HEK293 (cell line): ENCODE data around the gene CCDC92.

Source experiments
- CTCF ChIA-PET: fragments of 350-600 bp; formaldehyde crosslinking; extraction: SDS; loops from one replicate; lab custom pipeline; 2021; ENCODE audit warnings: antibody characterized with exemption; lab: Yijun Ruan, JAX
- POLR2A ChIA-PET: fragments of 300-600 bp; formaldehyde crosslinking; extraction: SDS; loops from one replicate; lab custom pipeline; 2020; ENCODE audit warnings: antibody characterized with exemption, inconsistent platforms; lab: Yijun Ruan, JAX
- H3K27ac ChIP-seq: fragments of 200-500 bp; sonication (Bioruptor generic); 2 replicates; pipeline ENCODE4 v1.5.1; 2014; ENCODE audit warnings: low read depth, low read length, control low read depth, inconsistent platforms; ENCODE audit errors: extremely low read depth
- H3K36me3 ChIP-seq, 2 experiments: fragments of 200-500 bp in 1 of 2; sonication (Bioruptor generic) in 1 of 2; 1 replicate in 1 of 2; 2 replicates in 1 of 2; pipeline ENCODE4 v1.5.1; 2014 to 2017; ENCODE audit warnings: inconsistent platforms in 2 of 2, low read length in 2 of 2; ENCODE audit not compliant: control insufficient read depth in 2 of 2, insufficient read depth in 1 of 2
- H3K4me1 ChIP-seq: fragments of 200-500 bp; sonication (Bioruptor generic); 2 replicates; pipeline ENCODE4 v1.5.1; 2014; ENCODE audit warnings: mild to moderate bottlenecking, low read length, inconsistent platforms; ENCODE audit not compliant: control insufficient read depth, insufficient read depth
- H3K4me3 ChIP-seq: 2 replicates; pipeline ENCODE4 v1.5.1; 2011; ENCODE audit warnings: low read depth, mild to moderate bottlenecking, control low read depth, low read length, moderate library complexity
- H3K9me3 ChIP-seq: fragments of 200-500 bp; sonication (Bioruptor generic); 2 replicates; pipeline ENCODE4 v1.5.1; 2014; ENCODE audit warnings: low read depth, low read length, inconsistent platforms; ENCODE audit not compliant: control insufficient read depth, insufficient read depth
- HOXA7 ChIP-seq: sonication (generic); formaldehyde crosslinking; IDR thresholded peaks from 2 replicates; pipeline ENCODE4 v1.8.1; 2022; ENCODE audit warnings: missing genetic modification reagents, borderline replicate concordance
- IKZF3 ChIP-seq: fragments of 450-650 bp; IDR thresholded peaks from 2 replicates; pipeline ENCODE4 v1.5.0; 2018; ENCODE audit warnings: missing biosample characterization, mild to moderate bottlenecking, missing genetic modification characterization, moderate library complexity
- KLF7 ChIP-seq: fragments of 450-650 bp; formaldehyde crosslinking; IDR thresholded peaks from 2 replicates; pipeline ENCODE4 v1.5.1; 2016; ENCODE audit warnings: missing biosample characterization, missing genetic modification characterization, borderline replicate concordance
- SCRT2 ChIP-seq: fragments of 450-650 bp; formaldehyde crosslinking; IDR thresholded peaks from 2 replicates; pipeline ENCODE4 v1.5.1; 2016; ENCODE audit warnings: missing biosample characterization, missing genetic modification characterization
- ZBTB8A ChIP-seq: fragments of 450-650 bp; formaldehyde crosslinking; IDR thresholded peaks from 2 replicates; pipeline ENCODE4 v1.5.1; 2016; ENCODE audit warnings: missing biosample characterization, missing genetic modification characterization
- ZFP3 ChIP-seq: fragments of 450-650 bp; formaldehyde crosslinking; IDR thresholded peaks from 2 replicates; pipeline ENCODE4 v1.5.1; 2016; ENCODE audit warnings: low read depth, missing biosample characterization, missing genetic modification characterization
- ZNF2 ChIP-seq: fragments of 450-650 bp; formaldehyde crosslinking; IDR thresholded peaks from 2 replicates; pipeline ENCODE4 v1.5.1; 2016; ENCODE audit warnings: missing biosample characterization, missing genetic modification characterization
- ZNF37A ChIP-seq: fragments of 450-650 bp; IDR thresholded peaks from 2 replicates; pipeline ENCODE4 v1.5.1; 2018; ENCODE audit warnings: missing biosample characterization, missing genetic modification characterization
- ZNF48 ChIP-seq: fragments of 450-650 bp; formaldehyde crosslinking; IDR thresholded peaks from 2 replicates; pipeline ENCODE4 v1.5.1; 2016; ENCODE audit warnings: missing biosample characterization, missing genetic modification characterization
- ZNF510 ChIP-seq: fragments of 450-650 bp; formaldehyde crosslinking; IDR thresholded peaks from 2 replicates; pipeline ENCODE4 v1.5.1; 2018; ENCODE audit warnings: mild to moderate bottlenecking, missing genetic modification characterization, missing biosample characterization; ENCODE audit not compliant: insufficient replicate concordance
- ZNF626 ChIP-seq: fragments of 450-650 bp; sonication (Bioruptor Pico); formaldehyde crosslinking; IDR thresholded peaks from 2 replicates; pipeline ENCODE4 v1.5.1; 2018; ENCODE audit warnings: missing biosample characterization, missing genetic modification characterization, inconsistent platforms
- ZNF830 ChIP-seq: fragments of 450-650 bp; IDR thresholded peaks from 2 replicates; pipeline ENCODE4 v1.5.0; 2018; ENCODE audit warnings: missing biosample characterization, missing genetic modification characterization, low read depth, mild to moderate bottlenecking, moderate library complexity
- TF ChIP-seq, protein P1 (sequence below): fragments of 450-650 bp; formaldehyde crosslinking; IDR thresholded peaks from 2 replicates; pipeline ENCODE4 v1.5.1; 2016; ENCODE audit warnings: missing biosample characterization, missing genetic modification characterization
- TF ChIP-seq, protein P2 (sequence below): fragments of 450-650 bp; formaldehyde crosslinking; IDR thresholded peaks from 2 replicates; pipeline ENCODE4 v1.5.1; 2017; ENCODE audit warnings: missing biosample characterization, missing genetic modification characterization
- TF ChIP-seq, protein P3 (sequence below): fragments of 450-650 bp; formaldehyde crosslinking; conservative IDR thresholded peaks from 2 replicates; pipeline ENCODE4 v1.5.1; 2016; ENCODE audit warnings: low read depth, missing biosample characterization, missing genetic modification characterization
- TF ChIP-seq, protein P4 (sequence below): fragments of 450-650 bp; formaldehyde crosslinking; IDR thresholded peaks from 2 replicates; pipeline ENCODE4 v1.5.1; 2016; ENCODE audit warnings: missing biosample characterization, missing genetic modification characterization, low read depth

CCDC92 gene

DNA sequence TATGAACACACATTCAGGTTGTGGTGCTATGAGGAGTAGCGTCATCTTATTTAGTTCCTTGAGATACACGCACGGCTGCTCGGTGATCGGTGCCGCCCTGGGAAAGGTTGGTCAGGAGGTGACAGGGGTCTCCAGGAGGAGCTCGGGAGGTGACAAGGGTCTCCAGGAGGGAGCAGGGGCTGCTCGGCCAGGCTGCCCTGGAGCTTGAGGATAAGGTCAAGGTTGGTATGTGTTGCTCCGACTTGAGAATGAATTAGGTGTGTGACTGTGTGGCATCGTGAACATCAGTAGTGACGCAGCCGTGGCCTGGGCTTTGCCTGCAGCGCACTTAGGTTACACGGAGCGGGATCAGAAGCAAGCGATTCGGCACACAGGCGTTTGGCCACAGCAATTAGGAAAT lies 36.2 kb downstream of the CCDC92 start:
- ChIA-PET CTCF (interaction anchor here (0.7 kb wide), 1 partner anchor 64 kb away, joined by 7 read pairs; no protein-coding TSS in a partner anchor), POLR2A (no interaction called here)
- no peaks in the 10 kb centered on the region for H3K9me3 ChIP-seq
- H3K4me3 ChIP-seq: no peak overlapping the region
- no peaks in the 10 kb centered on the region for H3K4me1 ChIP-seq
- TF ChIP-seq ZNF510 (no peak), IKZF3 (tag by site-specific recombination) (no peak), ZNF626 (tag by site-specific recombination) (no peak), ZNF2 (no peak), ZNF37A (no peak), ZNF48 (tag by site-specific recombination) (no peak), HOXA7 (no peak), ZFP3 (no peak), ZBTB8A (tag by site-specific recombination) (no peak), SCRT2 (tag by site-specific recombination) (no peak), KLF7 (tag by site-specific recombination) (no peak), ZNF830 (tag by site-specific recombination) (no peak)
- TF ChIP-seq, protein P1, sequence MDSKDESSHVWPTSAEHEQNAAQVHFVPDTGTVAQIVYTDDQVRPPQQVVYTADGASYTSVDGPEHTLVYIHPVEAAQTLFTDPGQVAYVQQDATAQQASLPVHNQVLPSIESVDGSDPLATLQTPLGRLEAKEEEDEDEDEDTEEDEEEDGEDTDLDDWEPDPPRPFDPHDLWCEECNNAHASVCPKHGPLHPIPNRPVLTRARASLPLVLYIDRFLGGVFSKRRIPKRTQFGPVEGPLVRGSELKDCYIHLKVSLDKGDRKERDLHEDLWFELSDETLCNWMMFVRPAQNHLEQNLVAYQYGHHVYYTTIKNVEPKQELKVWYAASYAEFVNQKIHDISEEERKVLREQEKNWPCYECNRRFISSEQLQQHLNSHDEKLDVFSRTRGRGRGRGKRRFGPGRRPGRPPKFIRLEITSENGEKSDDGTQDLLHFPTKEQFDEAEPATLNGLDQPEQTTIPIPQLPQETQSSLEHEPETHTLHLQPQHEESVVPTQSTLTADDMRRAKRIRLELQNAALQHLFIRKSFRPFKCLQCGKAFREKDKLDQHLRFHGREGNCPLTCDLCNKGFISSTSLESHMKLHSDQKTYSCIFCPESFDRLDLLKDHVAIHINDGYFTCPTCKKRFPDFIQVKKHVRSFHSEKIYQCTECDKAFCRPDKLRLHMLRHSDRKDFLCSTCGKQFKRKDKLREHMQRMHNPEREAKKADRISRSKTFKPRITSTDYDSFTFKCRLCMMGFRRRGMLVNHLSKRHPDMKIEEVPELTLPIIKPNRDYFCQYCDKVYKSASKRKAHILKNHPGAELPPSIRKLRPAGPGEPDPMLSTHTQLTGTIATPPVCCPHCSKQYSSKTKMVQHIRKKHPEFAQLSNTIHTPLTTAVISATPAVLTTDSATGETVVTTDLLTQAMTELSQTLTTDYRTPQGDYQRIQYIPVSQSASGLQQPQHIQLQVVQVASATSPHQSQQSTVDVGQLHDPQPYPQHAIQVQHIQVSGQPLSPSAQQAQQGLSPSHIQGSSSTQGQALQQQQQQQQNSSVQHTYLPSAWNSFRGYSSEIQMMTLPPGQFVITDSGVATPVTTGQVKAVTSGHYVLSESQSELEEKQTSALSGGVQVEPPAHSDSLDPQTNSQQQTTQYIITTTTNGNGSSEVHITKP: no peak
- TF ChIP-seq, protein P2, sequence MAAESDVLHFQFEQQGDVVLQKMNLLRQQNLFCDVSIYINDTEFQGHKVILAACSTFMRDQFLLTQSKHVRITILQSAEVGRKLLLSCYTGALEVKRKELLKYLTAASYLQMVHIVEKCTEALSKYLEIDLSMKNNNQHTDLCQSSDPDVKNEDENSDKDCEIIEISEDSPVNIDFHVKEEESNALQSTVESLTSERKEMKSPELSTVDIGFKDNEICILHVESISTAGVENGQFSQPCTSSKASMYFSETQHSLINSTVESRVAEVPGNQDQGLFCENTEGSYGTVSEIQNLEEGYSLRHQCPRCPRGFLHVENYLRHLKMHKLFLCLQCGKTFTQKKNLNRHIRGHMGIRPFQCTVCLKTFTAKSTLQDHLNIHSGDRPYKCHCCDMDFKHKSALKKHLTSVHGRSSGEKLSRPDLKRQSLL (tag by site-specific recombination): no peak
- TF ChIP-seq, protein P3, sequence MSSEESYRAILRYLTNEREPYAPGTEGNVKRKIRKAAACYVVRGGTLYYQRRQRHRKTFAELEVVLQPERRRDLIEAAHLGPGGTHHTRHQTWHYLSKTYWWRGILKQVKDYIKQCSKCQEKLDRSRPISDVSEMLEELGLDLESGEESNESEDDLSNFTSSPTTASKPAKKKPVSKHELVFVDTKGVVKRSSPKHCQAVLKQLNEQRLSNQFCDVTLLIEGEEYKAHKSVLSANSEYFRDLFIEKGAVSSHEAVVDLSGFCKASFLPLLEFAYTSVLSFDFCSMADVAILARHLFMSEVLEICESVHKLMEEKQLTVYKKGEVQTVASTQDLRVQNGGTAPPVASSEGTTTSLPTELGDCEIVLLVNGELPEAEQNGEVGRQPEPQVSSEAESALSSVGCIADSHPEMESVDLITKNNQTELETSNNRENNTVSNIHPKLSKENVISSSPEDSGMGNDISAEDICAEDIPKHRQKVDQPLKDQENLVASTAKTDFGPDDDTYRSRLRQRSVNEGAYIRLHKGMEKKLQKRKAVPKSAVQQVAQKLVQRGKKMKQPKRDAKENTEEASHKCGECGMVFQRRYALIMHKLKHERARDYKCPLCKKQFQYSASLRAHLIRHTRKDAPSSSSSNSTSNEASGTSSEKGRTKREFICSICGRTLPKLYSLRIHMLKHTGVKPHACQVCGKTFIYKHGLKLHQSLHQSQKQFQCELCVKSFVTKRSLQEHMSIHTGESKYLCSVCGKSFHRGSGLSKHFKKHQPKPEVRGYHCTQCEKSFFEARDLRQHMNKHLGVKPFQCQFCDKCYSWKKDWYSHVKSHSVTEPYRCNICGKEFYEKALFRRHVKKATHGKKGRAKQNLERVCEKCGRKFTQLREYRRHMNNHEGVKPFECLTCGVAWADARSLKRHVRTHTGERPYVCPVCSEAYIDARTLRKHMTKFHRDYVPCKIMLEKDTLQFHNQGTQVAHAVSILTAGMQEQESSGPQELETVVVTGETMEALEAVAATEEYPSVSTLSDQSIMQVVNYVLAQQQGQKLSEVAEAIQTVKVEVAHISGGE (tag by site-specific recombination): no peak
- TF ChIP-seq, protein P4, sequence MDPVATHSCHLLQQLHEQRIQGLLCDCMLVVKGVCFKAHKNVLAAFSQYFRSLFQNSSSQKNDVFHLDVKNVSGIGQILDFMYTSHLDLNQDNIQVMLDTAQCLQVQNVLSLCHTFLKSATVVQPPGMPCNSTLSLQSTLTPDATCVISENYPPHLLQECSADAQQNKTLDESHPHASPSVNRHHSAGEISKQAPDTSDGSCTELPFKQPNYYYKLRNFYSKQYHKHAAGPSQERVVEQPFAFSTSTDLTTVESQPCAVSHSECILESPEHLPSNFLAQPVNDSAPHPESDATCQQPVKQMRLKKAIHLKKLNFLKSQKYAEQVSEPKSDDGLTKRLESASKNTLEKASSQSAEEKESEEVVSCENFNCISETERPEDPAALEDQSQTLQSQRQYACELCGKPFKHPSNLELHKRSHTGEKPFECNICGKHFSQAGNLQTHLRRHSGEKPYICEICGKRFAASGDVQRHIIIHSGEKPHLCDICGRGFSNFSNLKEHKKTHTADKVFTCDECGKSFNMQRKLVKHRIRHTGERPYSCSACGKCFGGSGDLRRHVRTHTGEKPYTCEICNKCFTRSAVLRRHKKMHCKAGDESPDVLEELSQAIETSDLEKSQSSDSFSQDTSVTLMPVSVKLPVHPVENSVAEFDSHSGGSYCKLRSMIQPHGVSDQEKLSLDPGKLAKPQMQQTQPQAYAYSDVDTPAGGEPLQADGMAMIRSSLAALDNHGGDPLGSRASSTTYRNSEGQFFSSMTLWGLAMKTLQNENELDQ (tag by site-specific recombination): no peak
- peaks cover 0 to 38% of the 10 kb centered on the region in 2 experiments; a peak in 1 of 3 replicates for H3K36me3 ChIP-seq
- H3K27ac ChIP-seq: no peak overlapping the region
